Measurements from ENCODE around the gene PTPRM.

DNA sequence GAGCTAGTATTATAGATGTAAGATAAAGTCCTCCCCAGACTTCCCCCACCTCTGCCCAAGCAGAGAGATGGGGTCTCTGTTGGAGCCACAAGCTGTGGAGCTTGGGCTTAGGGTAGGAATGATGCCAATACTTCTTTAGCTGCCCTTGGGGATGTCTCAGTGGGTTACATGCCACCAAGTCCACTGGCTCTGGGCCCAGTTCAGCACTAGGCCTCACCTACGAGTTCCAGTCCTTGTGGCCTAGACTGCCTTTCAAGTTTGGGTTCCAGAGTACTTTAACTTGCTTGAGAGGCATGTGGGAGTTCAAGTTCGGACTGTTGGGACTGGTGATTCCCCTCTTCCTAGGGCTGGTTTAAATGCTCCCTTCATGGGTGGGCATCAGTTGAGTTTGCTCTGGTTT lies 272.4 kb downstream of the PTPRM start:
- TF ChIP-seq, protein P1, sequence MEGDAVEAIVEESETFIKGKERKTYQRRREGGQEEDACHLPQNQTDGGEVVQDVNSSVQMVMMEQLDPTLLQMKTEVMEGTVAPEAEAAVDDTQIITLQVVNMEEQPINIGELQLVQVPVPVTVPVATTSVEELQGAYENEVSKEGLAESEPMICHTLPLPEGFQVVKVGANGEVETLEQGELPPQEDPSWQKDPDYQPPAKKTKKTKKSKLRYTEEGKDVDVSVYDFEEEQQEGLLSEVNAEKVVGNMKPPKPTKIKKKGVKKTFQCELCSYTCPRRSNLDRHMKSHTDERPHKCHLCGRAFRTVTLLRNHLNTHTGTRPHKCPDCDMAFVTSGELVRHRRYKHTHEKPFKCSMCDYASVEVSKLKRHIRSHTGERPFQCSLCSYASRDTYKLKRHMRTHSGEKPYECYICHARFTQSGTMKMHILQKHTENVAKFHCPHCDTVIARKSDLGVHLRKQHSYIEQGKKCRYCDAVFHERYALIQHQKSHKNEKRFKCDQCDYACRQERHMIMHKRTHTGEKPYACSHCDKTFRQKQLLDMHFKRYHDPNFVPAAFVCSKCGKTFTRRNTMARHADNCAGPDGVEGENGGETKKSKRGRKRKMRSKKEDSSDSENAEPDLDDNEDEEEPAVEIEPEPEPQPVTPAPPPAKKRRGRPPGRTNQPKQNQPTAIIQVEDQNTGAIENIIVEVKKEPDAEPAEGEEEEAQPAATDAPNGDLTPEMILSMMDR (conservative IDR thresholded peaks at IDR 0.05; ENCODE audit: low read length) = no peak
- TF ChIP-seq EZH2phosphoT487 (IDR thresholded peaks at IDR 0.05; ENCODE audit: borderline replicate concordance) = no peak

Data from Loucy (cell line).